ENCODE results near the gene CPM. TPM values are rescaled to one million over a fixed set of nuclear protein-coding genes. Genes with fewer than 3 reads are reported as not detected.

Gene CPM
- polyA plus RNA-seq, 3 donors = 8.4 to 32.4 (median 26.2) TPM

DNA sequence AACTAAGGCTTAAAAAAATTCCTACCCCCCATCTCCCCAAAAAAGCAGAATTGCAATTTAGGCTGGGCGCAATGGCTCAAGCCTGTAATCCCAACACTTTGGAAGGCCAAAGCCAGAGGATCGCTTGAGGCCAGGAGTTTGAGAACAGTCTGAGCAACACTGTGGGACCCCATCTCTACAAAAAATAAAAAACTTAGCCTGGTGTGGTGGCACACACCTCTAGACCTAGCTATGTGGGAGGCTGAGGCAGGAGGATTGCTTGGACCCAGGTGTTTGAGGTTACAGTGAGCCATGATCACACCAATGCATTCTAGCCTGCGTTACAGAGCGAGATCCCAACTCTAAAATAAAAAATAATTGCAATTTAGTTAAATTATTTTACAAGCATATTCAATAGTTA lies 54.1 kb downstream of the CPM start:
- no peak overlapping the region for H3K9ac ChIP-seq (ENCODE audit: insufficient read depth, low read length, poor library complexity, severe bottlenecking)
- H3K36me3 ChIP-seq (replicated peaks in 1 of 2; ENCODE audit: control insufficient read depth in 1 of 2, insufficient read depth in 2 of 2, low read length in 2 of 2) = peaks cover 4 to 39% of the 10 kb centered on the region in 2 donors
- no peaks in the 10 kb centered on the region for H3K4me1 ChIP-seq (ENCODE audit: control insufficient read depth in 1 of 2, insufficient read depth in 2 of 2, low read length in 2 of 2)
- H3K4me1 Mint-ChIP-seq = no peaks in the 10 kb centered on the region
- no peak overlapping the region for H2AFZ ChIP-seq (ENCODE audit: insufficient read depth, low read depth, low read length, poor library complexity, severe bottlenecking)
- H3K9me3 Mint-ChIP-seq = peaks cover 0 to 16% (median 3%) of the 10 kb centered on the region in 7 donors
- no peaks in the 10 kb centered on the region for H3K27me3 ChIP-seq (ENCODE audit: control insufficient read depth in 2 of 2, insufficient read depth in 2 of 2, low read length in 2 of 2)
- peaks cover 46 to 61% of the 10 kb centered on the region in 2 donors for H3K36me3 Mint-ChIP-seq
- peaks cover 0 to 3% of the 10 kb centered on the region in 2 donors for H3K9me3 ChIP-seq (replicated peaks in 1 of 2; ENCODE audit: control insufficient read depth in 1 of 2, insufficient read depth in 1 of 2, low read length in 2 of 2)
- no peak for TF ChIP-seq CTCF (IDR thresholded peaks at IDR 0.05)
- H3K4me3 Mint-ChIP-seq = no peak overlapping the region
- no peak for DNase-seq
- WGBS (ENCODE audit: insufficient coverage) = 100% methylated on average over 1 of the region's 4 CpGs
- no peak overlapping the region for H3K4me2 ChIP-seq (replicated peaks; ENCODE audit: extremely low read depth, low read length, poor library complexity, severe bottlenecking)
- H3K79me2 ChIP-seq (ENCODE audit: insufficient read depth, low read length) = no peaks in the 10 kb centered on the region
- no peaks in the 10 kb centered on the region for H4K20me1 ChIP-seq (ENCODE audit: insufficient read depth, low read length)
- intact Hi-C loops (cut with micrococcal nuclease) = no loop called here
- peaks cover 0 to 2% (median 0%) of the 10 kb centered on the region in 3 donors for H3K27me3 Mint-ChIP-seq (ENCODE audit: low read depth in 3 of 3)
- H3K27ac Mint-ChIP-seq = peak overlapping the region in 1 of 7 donors; percentile 30
- no peak overlapping the region for H3K4me3 ChIP-seq (replicated peaks in 1 of 3; ENCODE audit: low read depth in 2 of 3, low read length in 3 of 3)
- no peak overlapping the region for H3K27ac ChIP-seq (ENCODE audit: low read depth in 1 of 2, low read length in 2 of 2)

- Histone ChIP-seq H3K4me1 (ENCODE audit: control insufficient read depth in 1 of 2, insufficient read depth in 2 of 2, low read length in 2 of 2) (no peaks in the 10 kb centered on the region), H3K79me2 (ENCODE audit: insufficient read depth, low read length) (no peaks in the 10 kb centered on the region), H3K4me3 (replicated peaks in 1 of 3; ENCODE audit: low read depth in 2 of 3, low read length in 3 of 3) (no peak overlapping the region), H3K36me3 (replicated peaks in 1 of 2; ENCODE audit: control insufficient read depth in 1 of 2, insufficient read depth in 2 of 2, low read length in 2 of 2) (peaks cover 2 to 36% of the 10 kb centered on the region in 2 donors), H3K9ac (ENCODE audit: insufficient read depth, low read length, poor library complexity, severe bottlenecking) (no peak overlapping the region), H2AFZ (ENCODE audit: insufficient read depth, low read depth, low read length, poor library complexity, severe bottlenecking) (no peak overlapping the region), H3K27ac (ENCODE audit: low read depth in 1 of 2, low read length in 2 of 2) (no peak overlapping the region), H4K20me1 (ENCODE audit: insufficient read depth, low read length) (no peaks in the 10 kb centered on the region), H3K27me3 (ENCODE audit: control insufficient read depth in 2 of 2, insufficient read depth in 2 of 2, low read length in 2 of 2) (no peaks in the 10 kb centered on the region), H3K9me3 (replicated peaks in 1 of 2; ENCODE audit: control insufficient read depth in 1 of 2, insufficient read depth in 1 of 2, low read length in 2 of 2) (peaks cover 0 to 3% of the 10 kb centered on the region in 2 donors), H3K4me2 (replicated peaks; ENCODE audit: extremely low read depth, low read length, poor library complexity, severe bottlenecking) (no peak overlapping the region)
- WGBS (ENCODE audit: insufficient coverage) = 87% methylated on average over 1 of the region's 4 CpGs
- H3K4me1 Mint-ChIP-seq = no peaks in the 10 kb centered on the region
- intact Hi-C loops (cut with micrococcal nuclease) = no loop called here
- DNase-seq = no peak
- H3K4me3 Mint-ChIP-seq = no peak overlapping the region
- no peak for TF ChIP-seq CTCF (IDR thresholded peaks at IDR 0.05)
- H3K27ac Mint-ChIP-seq = peak overlapping the region in 1 of 7 donors; percentile 27
- peaks cover 43 to 57% of the 10 kb centered on the region in 2 donors for H3K36me3 Mint-ChIP-seq
- H3K9me3 Mint-ChIP-seq = peaks cover 0 to 16% (median 3%) of the 10 kb centered on the region in 7 donors
- peaks cover 0 to 2% (median 0%) of the 10 kb centered on the region in 3 donors for H3K27me3 Mint-ChIP-seq (ENCODE audit: low read depth in 3 of 3)
These were observed 54.7 kb downstream of the CPM start for GRCh38 chr12:68878283-68878682.
